GM21619 (cell line): ENCODE results near the gene CERS6.
"Not testable (repeated sequence)": the region's sequence is repeated elsewhere in the genome, so short reads cannot be mapped to it uniquely, and the experiment has no call there.

ENCODE experiments used
- ATAC-seq: cut with Tn5 transposase; IDR thresholded peaks from one replicate; pipeline ENCODE4 v1.9.1; 2021; ENCODE audit not compliant: unreplicated experiment

The CERS6 gene

DNA sequence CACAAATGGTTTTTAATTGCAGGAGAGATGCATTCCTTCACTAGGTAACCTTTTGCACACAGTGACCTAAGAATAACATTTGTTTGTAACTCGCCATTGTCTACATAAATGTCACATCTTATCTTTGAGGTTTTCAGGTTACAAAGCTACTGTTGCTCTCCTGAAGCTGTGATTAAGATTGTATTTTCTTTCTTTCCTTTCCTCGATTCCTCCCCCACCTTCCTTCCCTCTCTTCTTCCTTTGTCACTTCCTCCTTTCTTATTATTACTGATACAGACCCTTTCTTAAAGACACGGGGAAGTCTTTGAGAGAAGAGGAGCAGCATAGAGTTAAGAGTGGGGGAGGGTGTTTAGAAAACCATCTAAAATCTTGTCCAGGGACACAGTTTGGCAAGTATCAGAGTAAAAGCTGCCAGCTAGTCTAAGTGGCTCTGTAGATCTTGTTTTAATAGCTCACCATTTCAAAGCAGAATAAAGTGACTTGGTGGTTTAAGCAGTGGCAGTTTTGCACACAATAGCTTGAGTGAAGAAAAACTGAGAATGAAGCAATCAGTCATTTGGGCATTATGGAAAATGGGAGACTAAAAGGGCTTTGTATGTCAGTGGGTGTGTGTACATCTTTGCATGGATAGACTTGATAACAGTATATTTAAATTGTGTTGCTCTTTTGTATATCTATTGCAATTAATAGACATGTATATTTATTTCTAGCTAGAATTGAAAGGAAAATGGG is 10.9 kb downstream of the CERS6 start:
- no peak for ATAC-seq

DNA sequence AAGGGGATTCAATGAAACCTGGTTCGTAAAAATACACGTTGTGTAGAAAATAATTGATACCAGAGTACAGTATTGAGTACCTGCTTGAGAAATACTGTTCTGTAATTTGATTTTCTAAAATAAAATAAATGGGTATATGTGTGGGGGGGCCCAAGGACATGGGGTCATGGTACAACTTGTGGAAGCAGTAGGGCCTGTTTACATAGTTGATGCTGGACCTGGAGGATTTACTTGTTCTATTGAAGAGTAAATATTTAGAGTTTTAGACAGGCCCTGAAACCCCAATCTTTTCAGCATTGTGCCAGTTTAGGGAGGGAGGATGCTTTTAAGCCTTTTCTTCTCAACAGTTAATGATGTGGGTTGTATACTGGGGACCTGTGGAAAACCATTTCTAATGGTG is 11.7 kb downstream of the CERS6 start:
- ATAC-seq = no peak

DNA sequence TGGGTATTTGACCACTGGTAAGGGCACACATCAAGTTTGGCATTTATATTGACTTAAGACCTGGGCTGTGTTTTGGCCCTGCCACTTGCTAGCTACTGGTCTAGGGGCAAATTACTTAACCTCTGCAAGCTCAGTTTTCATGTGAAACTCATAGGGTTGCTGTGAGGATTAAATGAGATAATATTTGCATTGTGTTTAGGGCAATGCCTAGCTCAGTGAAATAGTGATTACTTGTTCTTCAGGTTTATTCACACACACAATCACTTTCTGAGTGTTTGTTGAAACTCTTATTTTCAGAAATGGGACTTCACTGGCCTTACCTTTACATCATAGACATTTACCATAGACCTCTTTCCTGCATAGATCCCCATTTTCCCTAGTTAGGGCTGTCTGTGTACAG is 12.3 kb downstream of the CERS6 start:
- no peak for ATAC-seq

DNA sequence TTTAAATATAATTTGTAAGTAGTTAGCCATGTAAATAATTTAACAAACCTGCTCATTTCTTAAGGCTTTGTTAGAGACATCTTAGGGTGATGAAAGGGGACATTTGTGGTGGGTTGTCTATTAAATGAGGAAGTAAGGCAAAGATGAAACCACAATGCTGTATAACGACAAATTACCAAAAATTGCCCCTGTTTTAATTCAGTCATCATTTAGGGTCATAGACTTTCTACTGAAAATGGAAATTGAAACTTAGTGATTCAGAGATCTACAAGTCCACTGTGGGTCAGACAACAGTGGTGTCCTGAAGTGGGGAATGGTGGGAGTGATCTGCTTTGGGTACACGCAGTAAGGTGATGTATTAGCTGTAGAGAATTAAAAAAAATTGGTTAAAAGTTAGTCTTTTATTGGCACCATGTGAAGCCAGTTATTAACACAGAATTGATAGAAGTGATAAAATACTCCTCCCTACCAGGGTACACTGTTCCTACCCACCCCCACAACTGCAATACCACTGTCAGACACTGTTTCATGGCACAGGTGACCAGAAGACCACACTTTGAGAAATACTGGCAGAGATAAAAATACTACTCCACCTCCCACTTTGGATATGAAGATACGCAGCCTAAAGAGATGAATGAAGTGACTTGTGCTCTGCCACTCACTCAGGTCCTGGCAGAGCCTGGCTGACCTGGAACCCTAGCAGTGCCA is 13.4 kb downstream of the CERS6 start:
- peak; percentile 70 for ATAC-seq

DNA sequence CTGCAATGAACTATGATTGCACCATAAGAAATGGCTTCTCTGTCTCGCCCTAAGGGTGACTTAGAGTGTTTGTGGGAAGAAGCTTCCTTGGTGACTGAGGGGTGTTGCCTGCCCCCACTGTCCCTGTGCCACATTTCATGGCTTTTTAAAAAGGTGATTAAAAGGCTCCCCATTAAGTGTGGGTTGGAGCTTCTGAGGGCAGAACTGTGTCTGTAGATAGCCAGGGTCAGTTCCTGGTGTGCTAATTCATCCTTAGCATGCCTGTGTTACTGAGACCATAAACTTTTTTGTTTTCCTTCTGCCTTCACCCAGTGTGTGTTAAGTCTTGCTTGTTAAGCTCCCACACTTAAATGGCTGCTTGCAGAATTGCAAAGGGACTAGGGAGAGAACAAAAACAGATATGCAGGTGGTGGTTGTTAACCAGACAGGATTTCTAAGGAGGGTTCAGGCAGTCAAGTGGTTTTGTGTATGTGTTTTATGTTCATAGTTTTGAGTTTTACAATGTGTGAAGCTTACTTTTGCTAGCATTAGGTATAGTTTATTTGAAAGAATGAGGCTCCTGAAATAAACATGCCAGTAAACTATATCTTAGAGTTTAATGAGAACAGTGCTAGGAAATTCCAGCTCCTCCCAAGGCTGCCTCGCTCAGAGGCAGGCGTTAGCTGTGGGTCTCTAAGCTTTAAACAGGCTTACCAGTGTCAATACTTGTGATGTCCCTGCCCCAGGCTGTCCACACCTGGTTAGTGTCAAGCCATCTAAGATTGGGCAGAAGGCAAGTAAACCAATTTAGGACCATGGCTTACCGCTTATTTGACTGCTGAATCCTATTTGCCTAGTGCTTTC is 14.5 kb downstream of the CERS6 start:
- ATAC-seq = peak; percentile 42

DNA sequence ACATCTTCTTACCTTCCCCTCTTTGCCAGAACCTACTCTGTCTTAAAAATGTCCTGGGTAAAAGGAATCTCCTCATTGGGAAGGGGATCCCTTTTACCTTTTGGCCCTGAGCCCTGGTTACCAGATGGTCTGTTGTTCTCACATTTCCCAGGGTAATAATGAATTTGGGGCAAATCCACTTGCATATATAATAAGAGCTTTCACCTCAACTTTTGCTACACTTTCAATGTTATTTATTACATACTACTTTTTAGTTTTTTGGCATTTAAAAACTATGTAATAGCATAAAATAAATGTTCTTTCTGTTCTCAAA is 15.0 kb downstream of the CERS6 start:
- ATAC-seq = no peak

DNA sequence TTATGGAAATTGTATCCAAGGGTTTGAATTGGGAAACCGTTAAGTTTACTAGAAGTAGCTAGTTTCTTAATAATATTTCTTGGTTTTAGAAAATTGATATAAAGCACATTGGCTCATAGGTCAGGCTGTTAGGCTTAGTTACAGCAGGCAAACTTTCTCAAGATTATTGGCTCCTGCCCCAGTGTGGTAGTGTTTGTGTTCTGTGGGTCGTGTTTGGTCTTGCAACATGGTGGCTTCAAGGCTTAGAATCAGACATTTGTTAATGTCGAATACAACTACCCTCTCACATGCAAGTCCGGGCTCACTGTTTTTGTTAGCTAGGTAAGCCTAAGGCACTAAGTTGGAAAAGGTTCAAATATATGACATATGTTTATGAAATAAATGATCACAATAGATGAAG is 19.6 kb downstream of the CERS6 start:
- no peak for ATAC-seq

DNA sequence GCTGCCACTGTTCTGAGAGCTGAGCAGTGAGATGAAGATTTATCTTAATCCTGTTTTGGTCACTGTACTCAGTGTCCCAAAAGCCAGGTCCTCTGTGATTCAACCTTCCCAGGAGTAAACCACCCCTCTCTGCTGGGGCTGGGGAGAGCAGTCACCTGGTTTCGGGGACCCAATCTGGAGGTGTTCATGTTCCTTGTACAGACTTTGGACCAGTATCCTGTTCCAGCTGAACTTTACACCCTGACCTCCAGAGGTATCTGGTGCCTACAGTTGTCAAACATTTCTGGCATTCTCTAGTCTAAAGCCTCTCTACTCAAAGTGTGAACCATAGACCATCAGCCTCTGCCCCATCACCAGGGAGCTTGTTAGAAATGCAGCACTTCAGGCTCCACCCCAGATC is 22.1 kb downstream of the CERS6 start:
- no peak for ATAC-seq

DNA sequence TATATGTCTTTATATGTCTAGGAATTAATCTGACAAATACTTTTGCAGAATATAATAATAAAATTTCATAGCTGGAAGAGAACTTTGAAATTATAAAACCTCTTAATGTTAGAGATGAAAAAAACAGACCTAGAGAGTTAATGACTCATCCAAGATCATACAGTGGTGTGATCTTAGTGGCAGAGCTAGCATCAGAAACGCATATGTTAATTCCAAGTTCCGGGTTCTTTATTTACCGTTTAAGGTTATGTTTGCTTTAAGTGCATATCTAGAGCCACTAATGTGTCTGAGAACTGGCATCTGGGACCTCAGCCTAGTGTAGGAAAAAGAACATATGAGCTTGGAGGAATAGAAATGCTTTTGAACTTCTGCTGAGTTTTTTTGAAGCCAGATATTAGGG is 24.3 kb downstream of the CERS6 start:
- ATAC-seq = no peak

DNA sequence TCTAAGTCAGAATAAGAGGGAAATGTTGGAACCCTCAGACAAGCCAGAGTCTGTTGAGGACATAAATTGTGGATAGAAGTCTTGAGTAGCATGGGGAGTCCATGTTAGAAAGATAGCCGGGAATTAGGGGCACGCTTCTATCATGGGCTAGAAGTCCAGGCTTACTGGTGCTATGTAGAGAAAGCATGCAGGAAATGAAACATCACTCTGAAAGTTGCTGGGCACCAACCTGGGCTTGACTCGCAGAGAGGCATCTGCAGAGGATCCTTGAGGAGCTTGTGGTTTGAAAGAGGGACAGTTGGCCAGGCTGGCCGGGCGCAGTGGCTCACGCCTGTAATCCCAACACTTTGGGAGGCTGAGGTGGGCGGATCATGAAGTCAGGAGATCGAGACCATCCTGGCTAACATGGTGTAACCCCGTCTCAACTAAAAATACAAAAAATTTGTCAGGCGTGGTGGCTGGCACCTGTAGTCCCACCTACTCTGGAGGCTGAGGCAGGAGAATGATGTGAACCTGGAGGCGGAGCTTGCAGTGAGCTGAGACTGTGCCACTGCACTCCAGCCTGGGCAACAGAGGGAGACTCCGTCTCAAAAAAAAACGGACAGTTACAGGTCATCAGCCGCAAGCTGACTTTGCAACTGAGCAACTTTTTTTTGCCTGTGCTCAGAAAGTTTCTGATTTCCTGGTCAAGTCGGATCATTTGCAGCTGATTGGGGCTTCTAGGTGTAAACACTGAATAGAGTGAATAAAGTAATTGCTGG is 24.9 kb downstream of the CERS6 start:
- no peak for ATAC-seq

DNA sequence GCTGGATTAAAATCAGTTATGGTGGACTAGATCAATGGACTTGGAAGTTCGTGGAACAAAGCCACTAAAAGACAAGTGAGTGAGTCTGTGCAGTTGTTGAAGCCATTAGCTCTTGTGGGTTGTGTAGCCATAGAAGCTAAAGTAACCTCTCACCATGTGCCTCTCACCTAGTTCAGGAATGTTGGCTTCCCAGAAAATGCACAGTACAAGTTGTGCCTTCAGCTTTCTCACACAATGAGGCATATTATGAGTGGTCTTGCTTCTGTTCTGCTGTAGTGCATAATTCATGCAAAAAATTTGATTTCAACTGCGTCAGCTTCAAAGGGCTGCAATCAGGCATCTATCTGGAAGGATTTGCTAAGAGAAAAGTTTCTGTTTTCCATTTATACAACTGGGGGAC is 26.2 kb downstream of the CERS6 start:
- ATAC-seq = no peak

DNA sequence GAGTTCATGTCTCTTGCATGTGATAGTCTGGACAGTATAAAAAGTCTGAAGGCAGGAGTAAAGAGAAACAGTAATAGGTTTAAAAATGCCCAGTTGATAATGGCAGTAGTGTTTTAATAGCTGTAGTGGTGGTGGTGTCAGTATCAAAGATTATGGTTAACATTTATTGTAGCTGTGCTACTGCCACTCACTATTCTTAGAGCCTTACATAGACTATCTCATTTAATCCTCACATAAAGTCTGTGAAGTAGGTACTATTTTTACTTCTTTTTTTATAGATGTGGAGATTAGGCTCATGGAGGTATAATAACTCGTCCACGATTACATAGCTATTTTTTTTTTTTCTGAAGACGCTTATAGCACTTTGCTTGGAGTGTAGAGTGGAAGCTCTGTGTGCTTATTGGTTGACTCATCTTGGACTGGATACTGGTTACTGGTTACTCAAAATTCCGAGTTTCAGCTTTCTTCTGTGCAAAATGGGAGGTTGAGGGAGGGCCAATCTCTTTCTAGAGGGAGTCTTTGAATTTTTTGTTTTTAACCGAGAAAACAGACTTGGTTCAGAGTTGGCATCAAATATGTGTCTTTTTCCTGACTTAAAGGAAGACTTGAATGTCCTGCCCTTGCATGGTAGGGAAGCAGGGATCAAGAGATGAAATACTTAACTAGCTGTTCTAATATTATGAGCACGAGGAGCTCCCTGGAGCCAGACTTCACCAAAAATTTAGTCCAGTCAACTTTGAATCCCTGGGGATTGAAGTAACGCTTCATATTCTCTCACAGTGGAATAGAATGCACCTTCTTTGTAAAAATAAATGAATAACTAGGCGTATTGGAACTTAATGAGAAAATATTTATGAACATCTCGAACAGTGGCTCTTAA is 27.1 kb downstream of the CERS6 start:
- ATAC-seq = no peak

DNA sequence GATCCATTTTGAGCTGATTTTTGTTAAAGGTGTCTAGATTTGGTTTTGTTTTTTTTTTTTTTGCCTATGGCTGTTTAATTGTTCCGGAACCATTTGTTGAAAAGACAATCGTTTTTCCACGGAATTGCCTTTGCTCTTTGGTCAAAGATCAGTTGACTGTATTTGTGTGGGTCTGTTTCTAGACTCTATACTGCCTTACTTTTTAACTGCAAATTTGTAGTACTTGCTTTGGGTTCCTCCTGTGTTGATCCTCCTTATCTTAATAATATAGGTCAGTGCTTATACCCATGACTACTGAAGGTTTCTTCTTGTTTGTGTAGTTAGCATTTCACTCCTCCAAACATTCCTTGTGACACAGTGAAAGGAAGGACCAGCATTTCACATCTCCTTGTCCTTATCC is 30.4 kb downstream of the CERS6 start:
- no peak for ATAC-seq

DNA sequence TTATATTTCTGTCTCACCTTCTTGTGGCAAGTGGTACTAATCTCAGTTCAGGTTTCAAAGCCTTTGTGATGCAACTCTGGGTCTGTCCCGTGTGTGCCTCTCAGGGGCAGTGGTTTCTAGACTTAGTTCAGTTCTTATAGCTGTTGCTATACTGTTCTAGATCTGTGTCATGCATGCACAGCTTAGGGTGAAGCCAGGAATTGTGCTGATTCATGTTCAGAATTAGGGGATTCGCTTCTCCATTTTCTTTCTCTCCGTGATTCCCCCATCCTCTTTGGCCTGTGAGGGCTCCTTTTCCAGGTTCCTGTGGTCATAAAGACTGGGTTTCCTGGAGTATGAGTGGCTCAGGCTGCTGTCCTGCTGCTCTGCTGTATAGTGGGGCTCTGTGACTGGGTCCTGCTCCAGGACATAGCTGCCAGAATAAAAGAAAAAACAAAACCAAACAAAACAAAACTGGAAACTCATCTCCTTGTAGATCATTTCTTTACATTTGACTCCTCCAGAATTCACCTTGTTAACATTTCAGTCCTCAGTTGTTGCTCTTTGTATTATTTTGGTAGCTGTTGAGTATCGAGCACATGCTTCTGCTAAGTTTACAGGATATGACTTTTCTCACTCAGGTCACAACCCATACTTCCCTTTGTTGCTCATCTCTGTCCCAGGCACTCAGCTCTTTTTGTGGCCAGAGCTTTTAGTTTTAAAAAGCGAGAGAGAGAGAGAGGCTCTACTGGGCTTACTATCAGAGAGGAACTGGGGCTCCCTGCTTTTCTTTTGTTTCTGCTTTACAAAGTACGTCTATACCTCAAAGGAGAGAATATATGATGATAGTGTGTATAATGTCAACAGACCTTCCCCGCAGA is 34.2 kb downstream of the CERS6 start:
- ATAC-seq = peak; percentile 91

DNA sequence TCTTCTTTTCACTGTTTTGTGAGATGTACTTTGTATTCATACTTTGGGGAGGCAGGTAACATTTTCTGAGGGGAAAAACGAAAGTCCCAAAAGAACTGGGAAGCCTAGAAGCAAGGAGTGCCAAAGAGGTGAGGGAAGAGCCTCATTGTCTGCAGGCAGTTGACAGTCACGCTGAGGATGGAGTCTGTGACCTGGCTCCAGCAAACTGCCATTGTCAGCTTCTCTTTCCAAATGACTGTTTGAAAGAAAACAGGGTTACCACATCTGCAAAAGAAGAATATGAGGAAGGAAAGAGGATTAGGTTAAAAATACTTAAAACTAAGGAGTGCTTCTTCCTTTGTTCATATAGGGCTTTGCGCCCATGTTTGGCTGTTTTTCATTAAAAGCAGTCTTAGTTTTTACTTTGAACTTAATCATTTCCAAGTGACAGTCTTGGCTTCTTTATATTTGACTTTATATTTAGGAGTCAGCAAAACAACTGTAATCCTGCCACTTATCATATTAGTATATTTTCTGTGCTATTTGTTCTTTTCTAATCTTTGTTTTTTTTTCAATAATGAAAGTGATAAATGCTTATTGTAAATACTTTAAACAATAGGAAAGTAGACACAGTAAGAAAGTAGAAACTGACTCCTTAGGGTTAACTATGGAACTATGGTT is 35.0 kb downstream of the CERS6 start:
- no peak for ATAC-seq

DNA sequence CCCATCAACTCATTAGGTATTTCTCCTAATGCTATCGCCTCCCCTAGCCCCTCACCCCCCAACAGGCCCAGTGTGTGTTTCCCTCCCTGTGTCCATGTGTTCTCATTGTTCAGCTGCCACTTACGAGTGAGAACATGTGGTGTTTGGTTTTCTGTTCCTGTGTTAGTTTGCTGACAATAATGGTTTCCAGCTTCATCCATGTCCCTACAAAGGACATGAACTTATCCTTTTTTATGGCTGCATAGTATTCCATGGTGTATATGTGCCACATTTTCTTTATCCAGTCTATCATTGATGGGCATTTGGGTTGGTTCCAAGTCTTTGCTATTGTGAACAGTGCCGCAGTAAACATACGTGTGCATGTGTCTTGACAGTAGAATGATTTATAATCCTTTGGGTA is 35.7 kb downstream of the CERS6 start:
- ATAC-seq = not testable (repeated sequence)

DNA sequence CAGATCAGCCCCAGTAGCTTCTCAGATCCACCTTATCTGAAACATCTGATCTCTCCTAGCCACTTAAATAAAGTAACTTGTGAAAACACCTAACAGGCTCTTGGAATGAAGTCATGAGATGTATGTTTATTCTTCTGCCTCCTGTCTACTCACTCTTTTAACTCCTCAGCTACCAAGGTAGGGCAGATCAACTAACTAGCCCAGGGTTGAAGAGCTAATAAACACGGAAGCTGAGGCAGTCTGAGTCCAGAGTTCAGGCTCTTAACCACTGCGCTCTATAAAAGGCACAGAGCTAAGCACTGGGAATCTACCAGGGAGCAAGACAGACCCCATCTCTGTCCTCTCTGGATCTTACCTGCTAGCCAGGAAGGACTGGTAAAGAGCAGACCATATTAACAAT is 37.1 kb downstream of the CERS6 start:
- ATAC-seq = not testable (repeated sequence)

DNA sequence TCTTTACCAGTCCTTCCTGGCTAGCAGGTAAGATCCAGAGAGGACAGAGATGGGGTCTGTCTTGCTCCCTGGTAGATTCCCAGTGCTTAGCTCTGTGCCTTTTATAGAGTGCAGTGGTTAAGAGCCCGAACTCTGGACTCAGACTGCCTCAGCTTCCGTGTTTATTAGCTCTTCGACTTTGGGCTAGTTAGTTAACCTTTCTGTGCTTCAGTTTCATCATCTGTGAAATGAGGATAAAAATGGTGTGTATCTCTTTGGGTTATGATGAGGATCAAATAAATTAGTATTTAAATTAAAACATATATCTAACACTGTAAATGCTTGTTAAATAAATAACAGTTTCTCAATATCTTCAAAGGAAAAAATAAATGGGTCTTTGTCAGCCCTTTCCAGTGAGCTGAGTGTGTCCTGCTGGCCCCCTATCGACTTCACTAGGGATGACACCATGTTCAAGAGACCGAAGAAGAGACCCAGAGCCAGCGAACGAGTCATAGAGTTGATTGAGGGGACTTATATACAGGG is 38.2 kb downstream of the CERS6 start:
- no peak for ATAC-seq

DNA sequence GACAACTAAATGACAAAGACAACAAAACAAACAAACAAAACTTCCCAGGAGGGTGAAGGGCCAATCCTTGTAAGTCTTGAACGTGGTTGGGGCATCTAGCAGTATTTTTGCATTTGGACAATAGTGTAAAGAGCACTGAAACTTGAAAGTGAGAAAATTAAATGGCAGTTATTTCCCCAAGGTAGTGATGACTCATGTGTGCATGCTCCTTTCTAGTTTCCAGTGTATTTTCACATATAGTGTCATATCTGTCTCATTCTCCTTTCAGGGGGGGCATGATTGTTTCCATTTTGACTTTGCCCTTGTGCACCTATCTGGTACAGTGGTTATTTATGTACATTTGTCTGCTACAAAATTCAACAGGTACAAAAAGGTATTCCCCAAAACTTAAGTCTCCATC is 39.5 kb downstream of the CERS6 start:
- ATAC-seq = peak; percentile 90
